GM15510 (cell line): Measurements from ENCODE around the gene OXT.

Source experiments
- POLR2A ChIP-seq: IDR thresholded peaks from 3 replicates; pipeline ENCODE4 v1.6.1; 2011; ENCODE audit warnings: borderline replicate concordance; ENCODE audit not compliant: insufficient read length; ENCODE audit errors: extremely low read depth

The OXT gene

DNA sequence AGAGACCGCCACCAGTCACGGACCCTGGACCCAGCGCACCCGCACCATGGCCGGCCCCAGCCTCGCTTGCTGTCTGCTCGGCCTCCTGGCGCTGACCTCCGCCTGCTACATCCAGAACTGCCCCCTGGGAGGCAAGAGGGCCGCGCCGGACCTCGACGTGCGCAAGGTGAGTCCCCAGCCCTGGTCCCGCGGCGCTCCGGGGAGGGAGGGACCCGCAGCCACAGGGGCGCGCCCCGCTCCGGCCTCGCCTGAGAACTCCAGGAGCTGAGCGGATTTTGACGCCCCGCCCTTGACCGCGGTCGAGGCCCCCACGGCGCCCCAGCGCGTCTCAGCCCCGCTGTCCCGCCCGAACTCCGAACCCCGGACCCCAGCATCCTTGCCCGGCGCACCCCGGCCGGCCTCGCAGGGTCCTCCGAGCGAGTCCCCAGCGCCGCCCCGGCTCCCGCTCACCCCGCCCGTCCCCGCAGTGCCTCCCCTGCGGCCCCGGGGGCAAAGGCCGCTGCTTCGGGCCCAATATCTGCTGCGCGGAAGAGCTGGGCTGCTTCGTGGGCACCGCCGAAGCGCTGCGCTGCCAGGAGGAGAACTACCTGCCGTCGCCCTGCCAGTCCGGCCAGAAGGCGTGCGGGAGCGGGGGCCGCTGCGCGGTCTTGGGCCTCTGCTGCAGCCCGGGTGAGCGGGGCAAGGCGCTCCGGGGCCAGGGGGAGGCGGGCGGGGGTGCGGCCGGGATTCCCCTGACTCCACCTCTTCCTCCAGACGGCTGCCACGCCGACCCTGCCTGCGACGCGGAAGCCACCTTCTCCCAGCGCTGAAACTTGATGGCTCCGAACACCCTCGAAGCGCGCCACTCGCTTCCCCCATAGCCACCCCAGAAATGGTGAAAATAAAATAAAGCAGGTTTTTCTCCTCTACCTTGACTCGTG, at the start of gene OXT:
Gene OXT (plus strand): TSS at position 11 of the 920 bp plus-strand sequence. CDS start 36 bp downstream, at position 47.
- TF ChIP-seq POLR2A: no peak

DNA sequence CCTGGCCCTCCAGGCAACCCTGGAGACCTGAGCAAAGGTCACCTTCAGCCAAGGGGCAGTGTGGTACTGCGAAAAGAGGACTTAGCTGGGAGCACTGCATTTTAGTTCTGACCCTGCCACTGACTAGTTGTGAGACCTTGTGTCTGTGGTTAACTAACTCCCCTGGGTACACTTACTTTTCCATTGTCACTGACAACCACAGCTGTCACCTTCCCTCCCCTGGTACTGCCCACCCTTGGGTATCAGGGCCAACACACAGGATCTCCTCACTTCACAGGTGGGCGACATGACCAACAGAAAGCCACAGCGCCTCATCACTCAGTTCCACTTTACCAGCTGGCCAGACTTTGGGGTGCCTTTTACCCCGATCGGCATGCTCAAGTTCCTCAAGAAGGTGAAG, 49.6 kb upstream of the OXT start:
- TF ChIP-seq POLR2A: no peak

DNA sequence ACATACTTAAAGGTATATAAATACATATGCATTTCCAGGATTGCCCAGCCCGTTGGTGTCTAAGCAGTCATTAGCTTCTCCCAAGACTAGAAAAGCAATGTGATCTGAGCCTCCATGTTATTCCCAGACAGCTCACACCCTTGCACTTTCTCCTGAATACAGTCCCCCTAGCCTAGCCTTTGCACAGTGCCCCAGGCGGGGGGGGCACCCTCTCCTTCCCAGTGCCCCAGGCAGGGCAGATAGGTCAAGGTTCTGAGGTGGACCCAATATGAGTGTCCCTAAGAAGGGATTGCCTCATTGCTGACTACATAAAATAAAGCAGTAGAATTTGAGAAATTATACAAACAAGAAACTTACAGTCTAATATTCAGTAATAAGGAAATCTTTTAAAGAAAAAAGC, 43.4 kb upstream of the OXT start:
- no peak for TF ChIP-seq POLR2A

DNA sequence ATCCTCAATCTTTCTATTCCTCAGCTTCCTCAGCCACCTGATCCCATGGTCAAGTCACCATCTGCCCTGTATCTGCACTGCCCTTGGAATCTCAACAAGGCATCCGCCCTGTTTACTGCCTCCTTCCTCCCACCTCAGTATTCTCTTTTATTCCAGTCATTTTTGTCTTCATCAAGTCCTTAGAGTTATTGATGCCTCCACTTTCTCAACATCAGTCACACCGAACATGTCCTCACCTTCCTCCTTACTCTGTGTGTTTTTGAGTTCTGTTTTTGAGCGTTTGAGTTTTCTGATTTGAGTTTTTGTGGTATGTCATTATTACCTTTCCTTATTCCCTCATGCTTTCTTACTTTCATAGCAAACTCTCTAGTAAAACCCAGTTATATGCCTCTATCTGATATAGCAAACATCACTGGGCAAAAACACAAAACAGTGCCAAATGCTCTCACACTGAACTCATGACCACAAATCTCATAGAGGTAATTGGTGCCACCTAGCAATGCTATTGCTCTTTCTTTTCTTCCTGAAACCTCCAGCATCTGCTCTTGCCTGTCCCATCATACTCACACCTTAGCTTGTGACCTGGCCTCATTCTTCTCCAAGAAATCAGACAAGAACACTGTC, 39.8 kb upstream of the OXT start:
- TF ChIP-seq POLR2A: no peak

DNA sequence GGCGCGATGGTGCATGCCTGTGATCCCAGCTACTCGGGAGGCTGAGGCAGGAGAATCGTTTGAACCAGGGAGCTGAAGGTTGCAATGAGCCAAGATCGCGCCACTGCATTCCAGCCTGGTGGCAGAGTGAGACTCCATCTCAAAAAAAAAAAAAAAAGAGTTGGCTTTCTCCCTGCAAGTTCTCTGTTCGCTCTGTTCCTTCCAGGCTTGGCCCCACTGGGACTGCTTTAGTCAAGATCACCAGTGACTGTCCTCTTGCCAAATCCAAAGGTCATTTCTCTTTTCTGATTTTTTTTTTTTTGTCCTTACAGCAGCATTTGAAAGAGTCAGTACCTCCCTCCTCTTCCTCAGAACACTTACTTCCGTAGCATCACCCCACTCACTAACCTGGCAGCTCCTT, 38.8 kb upstream of the OXT start:
- TF ChIP-seq POLR2A: no peak

DNA sequence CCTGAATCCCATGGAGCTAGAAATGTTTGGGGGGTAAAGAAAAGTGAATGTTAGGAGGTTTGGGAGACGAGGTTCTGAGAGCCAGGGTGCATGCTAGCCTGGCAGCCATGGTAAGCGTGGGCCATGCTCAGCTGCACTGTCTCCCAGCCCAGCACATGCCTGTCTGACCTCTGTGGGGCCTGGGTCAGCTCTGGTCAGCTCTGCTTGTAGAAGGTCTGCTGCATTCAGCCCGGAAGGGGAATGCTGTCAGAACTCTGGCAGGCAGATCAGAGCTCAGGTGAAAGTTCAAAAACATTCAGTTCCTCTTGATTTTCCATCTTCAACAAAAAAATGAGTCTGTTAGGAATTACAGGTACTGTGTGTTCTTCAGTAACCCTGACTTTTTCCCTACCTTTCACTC, 33.8 kb upstream of the OXT start:
- no peak for TF ChIP-seq POLR2A

DNA sequence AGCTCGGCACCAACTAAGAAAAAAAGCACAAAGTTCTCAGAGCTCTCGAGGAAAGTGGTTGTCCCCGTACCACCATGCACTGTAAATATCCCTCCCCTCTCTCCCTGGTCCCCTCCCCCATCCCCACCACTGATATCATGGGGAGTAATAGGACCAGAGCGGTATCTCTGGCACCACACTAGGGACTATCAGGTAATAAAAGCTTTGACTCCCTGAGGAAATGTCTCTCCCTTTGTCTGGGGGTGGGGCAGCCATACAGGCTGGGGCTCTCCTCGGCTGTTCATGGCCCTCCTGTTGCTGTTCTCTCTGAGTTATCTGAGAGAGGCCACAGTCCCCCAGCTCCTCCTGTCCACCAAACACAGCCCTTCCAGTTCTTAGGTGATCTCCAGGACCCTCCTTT, 33.0 kb upstream of the OXT start:
- TF ChIP-seq POLR2A: no peak

DNA sequence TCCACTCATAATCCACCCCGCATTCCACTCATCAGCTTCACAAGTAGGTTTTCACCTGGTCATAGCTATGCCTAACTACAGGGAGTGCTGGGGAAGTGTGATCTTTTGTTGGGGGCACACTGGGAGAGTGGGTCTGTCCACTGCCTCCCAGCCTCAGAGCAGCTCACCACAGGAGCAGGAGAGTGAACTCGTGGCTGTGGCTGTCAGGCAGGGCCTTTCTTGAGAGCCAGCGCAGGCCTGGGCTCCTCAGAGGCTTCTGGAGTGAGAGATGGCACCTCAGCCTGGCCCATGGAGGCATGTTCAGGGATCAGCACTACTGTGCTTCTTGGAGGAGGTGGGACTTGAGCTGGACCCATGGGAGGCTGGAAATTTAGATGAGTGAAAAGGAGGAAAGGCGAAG, 32.0 kb upstream of the OXT start:
- no peak for TF ChIP-seq POLR2A

DNA sequence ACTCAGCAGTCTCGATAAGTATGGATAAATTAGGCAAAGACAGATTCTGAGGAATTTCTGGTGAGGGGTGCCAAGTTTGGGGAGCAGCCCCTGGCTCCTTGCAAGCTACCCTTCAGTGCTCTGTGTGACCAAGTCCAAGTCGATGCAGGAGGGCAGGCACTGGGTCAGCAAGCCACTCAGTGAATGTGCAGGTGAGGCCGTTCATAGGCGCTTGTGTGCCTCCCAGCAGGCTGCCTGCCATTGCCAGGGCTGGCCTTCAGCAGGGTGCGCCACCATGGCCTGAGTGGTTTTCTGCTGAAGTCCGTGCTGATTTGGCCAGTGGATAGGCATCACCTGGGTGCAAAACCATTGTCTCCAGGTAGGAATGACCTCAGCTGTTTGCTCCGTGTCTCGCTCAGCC, 31.3 kb upstream of the OXT start:
- TF ChIP-seq POLR2A: no peak

DNA sequence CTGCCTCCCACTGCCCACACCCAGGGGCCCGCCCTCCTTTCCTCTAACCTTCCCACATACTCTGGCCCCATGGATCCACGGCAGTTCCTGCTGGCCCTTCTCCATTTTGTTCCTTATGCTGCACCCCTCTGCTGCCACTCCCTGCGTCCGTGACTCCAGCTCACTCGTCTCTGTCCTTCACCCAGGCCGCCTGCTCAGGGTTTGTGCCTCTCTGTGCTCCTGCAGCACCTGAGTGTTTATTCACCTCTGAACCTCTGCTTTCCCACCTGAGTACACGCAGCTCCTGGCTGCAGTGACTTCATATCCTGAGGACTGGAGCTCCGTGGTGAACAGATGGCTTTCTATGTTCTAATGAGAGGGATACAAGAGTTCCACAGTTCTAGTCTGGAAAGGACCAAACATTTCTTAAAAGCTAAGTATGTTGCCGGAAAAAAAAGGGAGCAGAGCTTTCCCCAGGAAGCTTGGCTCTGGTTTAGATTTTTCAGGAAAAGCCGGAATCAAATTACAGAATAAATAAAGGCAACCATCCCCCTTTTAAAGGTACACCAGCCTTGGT, 29.5 kb upstream of the OXT start:
- no peak for TF ChIP-seq POLR2A

DNA sequence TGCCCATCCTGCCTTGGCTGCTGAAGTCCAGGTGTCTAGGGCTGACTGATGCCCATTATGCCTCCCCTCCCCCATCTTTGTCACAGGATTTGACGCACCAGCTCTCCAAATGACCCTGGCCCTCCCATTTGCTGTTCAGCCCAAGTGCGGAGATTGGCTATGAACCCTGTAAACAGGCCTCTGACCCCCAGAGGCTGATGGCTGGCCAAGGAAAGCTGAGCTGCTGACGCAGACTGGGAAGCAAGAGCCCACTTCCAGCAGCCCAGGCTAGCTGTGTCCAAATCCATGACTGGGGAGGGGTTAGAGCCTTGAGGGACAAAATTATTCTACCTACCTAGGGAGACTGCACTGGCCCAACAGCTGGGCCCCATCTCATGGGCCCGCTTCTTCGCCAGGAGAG, 28.8 kb upstream of the OXT start:
- TF ChIP-seq POLR2A: no peak

DNA sequence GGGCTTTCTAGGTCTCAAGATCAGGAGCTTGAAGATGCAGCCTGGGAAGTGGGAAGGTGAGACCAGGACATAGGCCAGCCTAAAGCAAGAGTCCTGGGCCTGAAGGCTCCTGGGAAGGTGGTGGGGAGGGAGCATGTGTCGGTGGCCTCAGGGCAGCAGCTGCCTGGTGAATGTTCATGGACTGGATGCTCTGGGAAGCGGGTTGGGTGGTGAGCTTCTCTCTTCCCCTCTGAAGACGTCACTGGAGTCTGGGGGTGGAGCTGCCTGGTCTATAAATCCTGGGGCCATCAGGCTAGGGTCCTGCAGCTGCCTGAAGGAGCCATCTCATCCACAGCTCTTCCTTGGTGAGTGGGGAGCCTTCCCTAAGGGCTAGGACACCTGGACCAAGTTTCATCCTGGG, 28.1 kb upstream of the OXT start, which contains the start of gene GNRH2:
Gene GNRH2 (plus strand): TSS at position 301 of the 400 bp plus-strand sequence. CDS start 793 bp downstream, outside the sequence.
- no peak for TF ChIP-seq POLR2A

DNA sequence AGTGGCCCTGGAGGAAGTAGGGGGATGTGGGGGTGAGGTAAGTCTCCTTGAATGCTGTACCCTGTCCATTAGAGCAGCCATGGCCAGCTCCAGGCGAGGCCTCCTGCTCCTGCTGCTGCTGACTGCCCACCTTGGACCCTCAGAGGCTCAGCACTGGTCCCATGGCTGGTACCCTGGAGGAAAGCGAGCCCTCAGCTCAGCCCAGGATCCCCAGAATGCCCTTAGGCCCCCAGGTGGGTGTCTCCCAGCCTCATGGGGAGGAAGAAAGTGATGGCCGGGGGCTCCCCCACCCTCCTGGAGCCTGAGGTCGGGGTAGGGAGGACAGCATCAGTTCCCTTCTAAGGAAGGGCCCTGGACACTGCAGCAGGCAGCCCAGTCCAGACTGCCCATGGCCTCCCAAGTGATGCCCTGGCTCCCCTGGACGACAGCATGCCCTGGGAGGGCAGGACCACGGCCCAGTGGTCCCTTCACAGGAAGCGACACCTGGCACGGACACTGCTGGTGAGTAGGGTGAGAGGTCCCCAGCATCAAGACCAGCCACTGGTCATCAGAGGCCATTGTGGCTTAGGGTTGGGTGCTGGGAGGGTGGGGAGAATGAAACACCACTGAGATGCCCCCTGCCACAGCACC, 27.0 kb upstream of the OXT start:
- no peak for TF ChIP-seq POLR2A

DNA sequence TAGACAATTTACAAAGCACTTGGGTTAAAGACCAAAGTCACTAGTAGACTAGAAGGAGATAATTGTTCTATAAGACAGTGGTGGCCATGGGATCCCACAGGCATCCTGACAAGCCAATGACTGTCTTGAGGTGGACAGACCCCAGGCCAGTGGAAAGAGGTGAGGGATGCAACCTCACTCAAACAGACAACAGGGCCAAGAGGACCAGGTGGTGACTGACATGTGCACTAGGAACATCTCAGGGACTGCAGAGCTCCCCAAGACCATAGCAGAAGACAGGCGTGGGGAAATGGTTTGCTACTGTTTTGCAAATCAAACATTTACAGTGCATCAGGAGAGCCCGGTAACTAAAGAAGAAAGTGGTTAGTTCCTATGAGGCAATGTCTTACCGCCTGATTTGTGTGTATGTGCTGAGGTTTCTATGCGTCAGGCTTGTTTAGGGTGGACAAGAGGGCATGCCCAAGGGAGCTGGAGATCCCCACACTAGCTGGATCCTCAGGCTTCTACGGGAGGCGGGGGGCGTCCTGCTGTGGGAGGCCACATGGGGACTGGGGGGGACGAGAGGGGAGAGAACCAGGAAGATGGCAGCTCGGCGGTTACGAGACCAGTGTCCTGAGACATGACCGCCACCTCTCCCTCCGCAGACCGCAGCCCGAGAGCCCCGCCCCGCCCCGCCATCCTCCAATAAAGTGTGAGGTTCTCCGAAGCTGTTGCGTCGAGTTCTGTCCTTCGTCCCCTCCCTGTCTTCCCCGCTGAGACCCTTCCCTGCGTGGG, 26.2 kb upstream of the OXT start:
- TF ChIP-seq POLR2A: no peak
